ENCODE measurements around the gene CBS.
"Not testable (repeated sequence)": the region's sequence is repeated elsewhere in the genome, so short reads cannot be mapped to it uniquely, and the experiment has no call there.

Gene CBS

GRCh38 chr21:43045165-43045875, 30.3 kb downstream of the CBS start:
- not testable (repeated sequence) for H3K27ac Mint-ChIP-seq, H3K27me3 Mint-ChIP-seq
- H3K4me3 Mint-ChIP-seq: peak overlapping the region; percentile 30

DNA sequence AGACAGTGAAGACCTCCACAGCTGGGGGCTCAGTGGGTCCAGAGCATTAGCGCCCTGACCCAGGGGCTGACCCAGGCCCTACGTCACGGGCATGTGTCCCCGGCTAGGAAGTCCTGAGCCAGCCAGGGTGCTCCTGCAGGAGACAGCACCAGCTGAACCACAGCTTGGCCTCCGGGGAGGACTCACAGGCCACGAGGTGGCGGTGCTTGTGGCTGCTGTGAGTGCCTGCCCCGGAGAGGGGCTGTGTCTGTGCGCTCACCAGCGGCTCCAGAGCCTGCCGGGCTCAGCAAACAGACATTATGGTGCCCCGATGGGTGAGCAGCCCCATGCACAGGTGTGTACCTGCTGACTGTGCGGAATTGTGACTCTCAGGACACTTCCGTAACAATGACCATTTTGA, 31.1 kb downstream of the CBS start:
- not testable (repeated sequence) for H3K27me3 Mint-ChIP-seq; H3K4me1 Mint-ChIP-seq; H3K27ac Mint-ChIP-seq; DNase-seq (ENCODE audit: low spot score in 2 of 2); H3K9me3 Mint-ChIP-seq; H3K36me3 Mint-ChIP-seq; H3K4me3 Mint-ChIP-seq; ATAC-seq (ENCODE audit: low read depth)

More at GRCh38 chr21:43045165-43045875, 30.3 kb downstream of the CBS start:
- H3K4me1 Mint-ChIP-seq; H3K36me3 Mint-ChIP-seq; H3K9me3 Mint-ChIP-seq; DNase-seq (ENCODE audit: low spot score in 2 of 2): not testable (repeated sequence)
- peak; percentile 16 for ATAC-seq (ENCODE audit: low read depth)

DNA sequence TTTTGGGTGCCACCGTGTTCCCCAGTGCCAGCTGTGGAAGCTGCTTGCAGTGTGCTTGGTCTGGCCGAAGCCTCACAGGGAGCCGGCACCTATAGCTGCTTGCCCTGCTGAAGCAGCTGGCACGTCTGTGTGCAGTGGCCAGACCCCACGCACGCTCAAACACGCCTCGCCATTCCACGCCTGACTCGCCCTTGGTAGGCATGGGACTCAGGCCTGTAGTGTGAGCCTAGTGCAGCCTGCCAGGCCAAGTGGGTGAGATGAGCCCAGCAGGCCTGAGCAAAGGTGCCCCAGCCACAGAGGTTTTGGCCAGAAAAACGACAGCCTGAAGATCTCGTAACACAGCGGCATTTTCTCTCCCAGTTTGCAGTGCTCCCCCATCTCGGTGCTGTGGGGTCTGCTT, 32.3 kb downstream of the CBS start:
- not testable (repeated sequence) for H3K27me3 Mint-ChIP-seq; DNase-seq (ENCODE audit: low spot score in 2 of 2); H3K27ac Mint-ChIP-seq; H3K36me3 Mint-ChIP-seq; H3K4me3 Mint-ChIP-seq; ATAC-seq (ENCODE audit: low read depth); H3K9me3 Mint-ChIP-seq; H3K4me1 Mint-ChIP-seq

- not testable (repeated sequence) for ATAC-seq (ENCODE audit: low read depth)
Measured at GRCh38 chr21:43042169-43042568, 33.5 kb downstream of the CBS start.

DNA sequence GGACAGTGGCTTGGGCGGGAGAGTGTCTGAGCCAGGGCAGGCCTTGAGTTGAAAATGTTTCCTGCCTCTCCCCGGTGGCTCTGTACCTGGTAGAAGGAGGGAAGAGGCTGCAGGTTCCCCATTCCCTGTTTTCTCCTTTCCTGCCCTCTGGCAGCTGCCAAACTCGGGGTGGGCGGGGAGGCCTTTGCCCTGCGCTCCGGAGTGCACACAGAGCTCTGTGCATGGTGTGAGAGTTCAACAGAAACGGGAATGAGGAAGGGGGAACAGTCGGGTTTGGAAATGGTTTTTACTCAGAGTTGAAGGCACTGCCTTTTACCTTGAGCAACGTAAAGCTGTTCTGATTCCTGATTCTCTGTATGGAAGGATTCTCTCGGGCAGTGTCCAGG, 37.0 kb downstream of the CBS start:
- not testable (repeated sequence) for H3K9me3 Mint-ChIP-seq; H3K36me3 Mint-ChIP-seq; H3K27me3 Mint-ChIP-seq; H3K4me1 Mint-ChIP-seq; ATAC-seq (ENCODE audit: low read depth); H3K4me3 Mint-ChIP-seq; DNase-seq (ENCODE audit: low spot score in 2 of 2); H3K27ac Mint-ChIP-seq

More at GRCh38 chr21:43042169-43042568, 33.5 kb downstream of the CBS start:
- H3K36me3 Mint-ChIP-seq; DNase-seq (ENCODE audit: low spot score in 2 of 2); H3K9me3 Mint-ChIP-seq; H3K4me3 Mint-ChIP-seq; H3K27ac Mint-ChIP-seq; H3K27me3 Mint-ChIP-seq; H3K4me1 Mint-ChIP-seq: not testable (repeated sequence)

GRCh38 chr21:43037918-43038658, 37.5 kb downstream of the CBS start:
- not testable (repeated sequence) for H3K27ac Mint-ChIP-seq; ATAC-seq (ENCODE audit: low read depth); H3K4me3 Mint-ChIP-seq; H3K36me3 Mint-ChIP-seq; H3K9me3 Mint-ChIP-seq; DNase-seq (ENCODE audit: low spot score in 2 of 2); H3K27me3 Mint-ChIP-seq; H3K4me1 Mint-ChIP-seq

DNA sequence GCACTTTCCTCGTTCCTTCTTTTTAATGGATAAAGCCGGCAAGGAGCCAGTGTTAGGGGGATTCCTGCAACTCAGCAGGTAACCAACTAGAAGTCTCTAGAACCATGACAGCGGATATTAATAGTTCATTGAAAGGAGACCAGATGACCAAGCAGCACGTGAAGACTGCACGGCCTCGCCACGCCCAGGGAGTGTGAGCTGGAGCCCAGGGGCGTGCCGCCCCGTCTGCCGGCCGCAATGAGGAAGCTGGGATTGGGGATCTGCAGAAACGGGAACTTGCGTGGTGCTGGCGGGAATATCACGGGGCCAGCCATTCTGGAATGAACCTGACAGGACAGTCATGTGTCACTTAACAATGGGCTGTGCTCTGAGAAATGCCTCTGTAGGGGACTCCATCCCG, 38.7 kb downstream of the CBS start:
- not testable (repeated sequence) for ATAC-seq (ENCODE audit: low read depth); H3K9me3 Mint-ChIP-seq; H3K27me3 Mint-ChIP-seq; H3K4me1 Mint-ChIP-seq; DNase-seq (ENCODE audit: low spot score in 2 of 2); H3K27ac Mint-ChIP-seq; H3K36me3 Mint-ChIP-seq; H3K4me3 Mint-ChIP-seq

DNA sequence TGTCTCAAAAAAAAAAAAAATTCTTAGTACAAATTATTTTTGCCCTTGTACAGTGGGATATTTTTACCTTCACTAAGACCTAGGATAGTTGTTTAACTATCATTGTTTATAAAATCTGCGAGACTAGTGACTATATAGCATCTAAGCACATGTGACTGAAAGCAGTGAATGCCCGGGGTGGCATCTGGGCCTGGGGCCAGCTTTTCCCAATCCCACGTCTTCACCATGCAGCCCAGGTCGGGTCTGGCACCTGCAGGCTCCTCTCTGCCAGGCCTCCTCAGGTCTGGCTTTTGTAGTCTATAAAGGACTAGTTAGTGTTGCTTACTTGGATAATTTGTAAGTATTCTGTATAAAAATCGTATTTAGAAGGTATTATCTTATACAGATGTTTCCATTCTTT, 40.8 kb downstream of the CBS start:
- Mint-ChIP-seq H3K9me3 (no peaks in the 10 kb centered on the region), H3K4me1 (no peaks in the 10 kb centered on the region), H3K27me3 (no peaks in the 10 kb centered on the region), H3K36me3 (peaks cover 9% of the 10 kb centered on the region), H3K4me3 (no peak overlapping the region), H3K27ac (no peak overlapping the region)
- ATAC-seq (ENCODE audit: low read depth): no peak
- DNase-seq (ENCODE audit: low spot score in 2 of 2): no peak

GRCh38 chr21:43034101-43034500, 41.5 kb downstream of the CBS start:
- ATAC-seq (ENCODE audit: low read depth) (no peak), DNase-seq (ENCODE audit: low spot score in 2 of 2) (no peak)
- no peak overlapping the region for H3K27ac Mint-ChIP-seq
- H3K27me3 Mint-ChIP-seq: no peaks in the 10 kb centered on the region
- no peaks in the 10 kb centered on the region for H3K4me1 Mint-ChIP-seq
- no peak overlapping the region for H3K4me3 Mint-ChIP-seq
- H3K36me3 Mint-ChIP-seq: peaks cover 11% of the 10 kb centered on the region
- no peaks in the 10 kb centered on the region for H3K9me3 Mint-ChIP-seq

- H3K36me3 Mint-ChIP-seq: peaks cover 18% of the 10 kb centered on the region
- no peaks in the 10 kb centered on the region for H3K9me3 Mint-ChIP-seq
- no peak for ATAC-seq (ENCODE audit: low read depth)
- no peaks in the 10 kb centered on the region for H3K4me1 Mint-ChIP-seq
- H3K27me3 Mint-ChIP-seq: no peaks in the 10 kb centered on the region
- no peak overlapping the region for H3K4me3 Mint-ChIP-seq
- no peak overlapping the region for H3K27ac Mint-ChIP-seq
- DNase-seq (ENCODE audit: low spot score in 2 of 2): no peak
Measured at GRCh38 chr21:43031121-43031619, 44.5 kb downstream of the CBS start.

DNA sequence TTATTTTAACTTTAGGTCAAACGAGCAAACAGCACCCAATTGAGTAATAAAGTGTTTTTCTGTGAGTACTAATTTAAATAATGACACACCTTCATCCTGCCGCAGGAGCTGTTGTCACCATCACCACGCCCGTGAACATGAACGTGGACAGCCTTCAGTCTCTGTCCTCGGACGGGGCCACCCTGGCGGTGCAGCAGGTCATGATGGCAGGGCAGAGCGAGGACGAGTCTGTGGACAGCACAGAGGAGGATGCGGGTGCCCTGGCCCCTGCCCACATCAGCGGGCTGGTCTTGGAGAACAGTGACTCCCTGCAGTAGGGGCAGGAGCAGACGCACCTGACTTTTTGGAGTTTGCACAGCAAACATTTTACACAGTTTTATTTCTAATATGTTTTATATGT, 45.9 kb downstream of the CBS start:
- no peaks in the 10 kb centered on the region for H3K27me3 Mint-ChIP-seq
- peaks cover 16% of the 10 kb centered on the region for H3K36me3 Mint-ChIP-seq

GRCh38 chr21:43027846-43028731, 47.5 kb downstream of the CBS start:
- no peak for ATAC-seq (ENCODE audit: low read depth)
- Mint-ChIP-seq H3K9me3 (no peaks in the 10 kb centered on the region), H3K4me3 (no peak overlapping the region), H3K27me3 (no peaks in the 10 kb centered on the region), H3K27ac (no peak overlapping the region), H3K4me1 (no peaks in the 10 kb centered on the region), H3K36me3 (peaks cover 25% of the 10 kb centered on the region)
- DNase-seq (ENCODE audit: low spot score in 2 of 2): no peak

More for the DNA sequence above, 45.9 kb downstream of the CBS start:
- no peak overlapping the region for H3K4me3 Mint-ChIP-seq
- ATAC-seq (ENCODE audit: low read depth) (no peak), DNase-seq (ENCODE audit: low spot score in 2 of 2) (no peak)
- no peaks in the 10 kb centered on the region for H3K4me1 Mint-ChIP-seq
- H3K9me3 Mint-ChIP-seq: no peaks in the 10 kb centered on the region
- no peak overlapping the region for H3K27ac Mint-ChIP-seq

GRCh38 chr21:43025636-43026180, 49.9 kb downstream of the CBS start:
- no peaks in the 10 kb centered on the region for H3K9me3 Mint-ChIP-seq
- no peaks in the 10 kb centered on the region for H3K4me1 Mint-ChIP-seq
- no peak overlapping the region for H3K4me3 Mint-ChIP-seq
- no peaks in the 10 kb centered on the region for H3K27me3 Mint-ChIP-seq
- DNase-seq (ENCODE audit: low spot score in 2 of 2): no peak
- ATAC-seq (ENCODE audit: low read depth): no peak
- peaks cover 36% of the 10 kb centered on the region for H3K36me3 Mint-ChIP-seq
- H3K27ac Mint-ChIP-seq: no peak overlapping the region

All from memory B cell (primary cell).